ENCODE measurements around the gene TANGO6. TPM values are rescaled to one million over a fixed set of nuclear protein-coding genes. Genes with fewer than 3 reads are reported as not detected.

TANGO6 gene
- total and polyA plus RNA-seq, 7 donors: 5.3 to 16.2 (median 12.5) TPM

- no peak for DNase-seq
- WGBS, 3 donors: 82 to 90% (median 88%) methylated on average over 6 of the region's 6 CpGs
- no peaks in the 10 kb centered on the region for H3K36me3 ChIP-seq (ENCODE audit: insufficient read depth in 1 of 2, low read depth in 1 of 2)
- no peak overlapping the region for H3K27ac ChIP-seq
- no peaks in the 10 kb centered on the region for H3K4me1 ChIP-seq
- ATAC-seq: no peak
- TF ChIP-seq CTCF (IDR thresholded peaks at IDR 0.05): no peak
- intact Hi-C loops (cut with DNase I): no loop called here
- H3K4me3 ChIP-seq: no peak overlapping the region
- H3K27me3 ChIP-seq (ENCODE audit: insufficient read depth in 3 of 3, low read length in 2 of 3): no peaks in the 10 kb centered on the region
- H3K9me3 ChIP-seq: no peaks in the 10 kb centered on the region
Observed at GRCh38 chr16:68826652-68827051, 16.7 kb upstream of the TANGO6 start.

GRCh38 chr16:68833251-68833650 lies 10.1 kb upstream of the TANGO6 start:
- no peak for ATAC-seq
- no peaks in the 10 kb centered on the region for H3K36me3 ChIP-seq (ENCODE audit: insufficient read depth in 1 of 2, low read depth in 1 of 2)
- no peaks in the 10 kb centered on the region for H3K4me1 ChIP-seq
- H3K4me3 ChIP-seq: no peak overlapping the region
- H3K27ac ChIP-seq: no peak overlapping the region
- intact Hi-C loops (cut with DNase I): no loop called here
- no peaks in the 10 kb centered on the region for H3K27me3 ChIP-seq (ENCODE audit: insufficient read depth in 3 of 3, low read length in 2 of 3)
- TF ChIP-seq CTCF (IDR thresholded peaks at IDR 0.05): no peak
- no peaks in the 10 kb centered on the region for H3K9me3 ChIP-seq
- no peak for DNase-seq
- 80 to 85% (median 85%) methylated on average over 14 of the region's 14 CpGs for WGBS, 3 donors

GRCh38 chr16:68834550-68834949 lies 8.8 kb upstream of the TANGO6 start:
- WGBS, 3 donors: 97 to 100% (median 99%) methylated on average over 1 of the region's 1 CpG
- intact Hi-C loops (cut with DNase I): no loop called here
- no peak for ATAC-seq
- TF ChIP-seq CTCF (IDR thresholded peaks at IDR 0.05): no peak
- Histone ChIP-seq H3K27me3 (ENCODE audit: insufficient read depth in 3 of 3, low read length in 2 of 3) (no peaks in the 10 kb centered on the region), H3K27ac (no peak overlapping the region), H3K4me1 (no peaks in the 10 kb centered on the region), H3K36me3 (ENCODE audit: insufficient read depth in 1 of 2, low read depth in 1 of 2) (no peaks in the 10 kb centered on the region), H3K4me3 (no peak overlapping the region), H3K9me3 (no peaks in the 10 kb centered on the region)
- DNase-seq: no peak

GRCh38 chr16:68835970-68836369 lies 7.4 kb upstream of the TANGO6 start:
- intact Hi-C loops (cut with DNase I): no loop called here

More at GRCh38 chr16:68835970-68836369, 7.4 kb upstream of the TANGO6 start:
- Histone ChIP-seq H3K27ac (no peak overlapping the region), H3K4me3 (no peak overlapping the region), H3K4me1 (no peaks in the 10 kb centered on the region), H3K36me3 (ENCODE audit: insufficient read depth in 1 of 2, low read depth in 1 of 2) (no peaks in the 10 kb centered on the region), H3K9me3 (no peaks in the 10 kb centered on the region), H3K27me3 (ENCODE audit: insufficient read depth in 3 of 3, low read length in 2 of 3) (no peaks in the 10 kb centered on the region)
- WGBS, 3 donors: 71 to 78% (median 75%) methylated on average over 5 of the region's 5 CpGs
- ATAC-seq (no peak), DNase-seq (no peak)
- TF ChIP-seq CTCF (IDR thresholded peaks at IDR 0.05): no peak
